ENCODE results near the gene ESR1. TPM values are rescaled to one million over a fixed set of nuclear protein-coding genes. Genes with fewer than 3 reads are reported as not detected.

Gene ESR1
- total RNA-seq, 1 donor from 2014 or later, result not detected

GRCh38 chr6:151847064-151847463 lies 39.6 kb downstream of the ESR1 start:
- H3F3A ChIP-seq (ENCODE audit: low read depth), result no peaks in the 10 kb centered on the region
- Mint-ChIP-seq H3K4me3 (no peak overlapping the region), H3K4me1 (no peaks in the 10 kb centered on the region), H3K27me3 (ENCODE audit: insufficient read depth, low read depth) (no peaks in the 10 kb centered on the region), H3K36me3 (no peaks in the 10 kb centered on the region), H3K27ac (no peak overlapping the region), H3K9me3 (no peaks in the 10 kb centered on the region)
- H3K27me3 ChIP-seq, result no peaks in the 10 kb centered on the region
- H3K27ac ChIP-seq, result no peak overlapping the region
- H3K9me3 ChIP-seq (ENCODE audit: low read depth), result no peaks in the 10 kb centered on the region
- H3K4me2 ChIP-seq, result no peak overlapping the region
- TF ChIP-seq EZH2 (IDR thresholded peaks at IDR 0.05) (no peak), CTCF (IDR thresholded peaks at IDR 0.05) (no peak), EZH2phosphoT487 (IDR thresholded peaks at IDR 0.05) (no peak)
- no peak overlapping the region for H3K9ac ChIP-seq
- no peaks in the 10 kb centered on the region for H3K4me1 ChIP-seq
- no peak overlapping the region for H2AFZ ChIP-seq (replicated peaks)
- peak; percentile 66 for DNase-seq (ENCODE audit: low spot score)
- no peaks in the 10 kb centered on the region for H3K36me3 ChIP-seq
- no peak overlapping the region for H3K4me3 ChIP-seq
- H4K20me1 ChIP-seq (ENCODE audit: low read depth), result no peaks in the 10 kb centered on the region
- H3K79me2 ChIP-seq (ENCODE audit: low read depth), result no peaks in the 10 kb centered on the region

DNA sequence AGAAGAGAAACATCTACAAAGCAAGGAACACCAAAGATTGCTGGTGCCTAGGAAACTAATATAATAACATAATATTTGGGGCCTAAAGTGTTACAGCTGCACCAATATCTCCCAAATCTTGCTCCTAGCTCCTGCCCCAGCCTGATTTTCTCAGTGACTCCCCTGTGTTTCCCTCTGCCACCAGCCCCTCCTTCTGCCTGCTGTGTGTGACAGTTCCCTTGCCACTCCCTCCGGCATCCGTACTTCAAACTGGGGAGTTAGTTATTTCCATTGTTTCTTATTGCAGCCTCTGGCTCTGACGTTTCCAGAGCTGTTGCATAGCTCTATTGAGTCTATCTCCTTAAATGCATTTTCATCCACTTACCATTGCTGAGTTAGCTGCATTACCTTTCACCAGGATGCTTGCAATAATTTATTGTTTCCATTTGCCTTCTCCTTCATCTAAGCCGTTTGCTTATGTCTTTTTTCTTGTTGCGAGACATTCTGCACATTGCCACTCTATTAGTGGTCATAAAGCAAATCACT lies 43.1 kb downstream of the ESR1 start:
- no peaks in the 10 kb centered on the region for H3K9me3 Mint-ChIP-seq
- Histone ChIP-seq H3K36me3 (no peaks in the 10 kb centered on the region), H3K9me3 (ENCODE audit: low read depth) (no peaks in the 10 kb centered on the region), H3K27ac (no peak overlapping the region), H3K79me2 (ENCODE audit: low read depth) (no peaks in the 10 kb centered on the region), H3K4me1 (no peaks in the 10 kb centered on the region), H3K4me3 (no peak overlapping the region), H3K9ac (no peak overlapping the region), H4K20me1 (ENCODE audit: low read depth) (no peaks in the 10 kb centered on the region), H3K27me3 (no peaks in the 10 kb centered on the region), H2AFZ (replicated peaks) (no peak overlapping the region), H3F3A (ENCODE audit: low read depth) (no peaks in the 10 kb centered on the region), H3K4me2 (no peak overlapping the region)
- no peak for DNase-seq (ENCODE audit: low spot score)
- H3K4me1 Mint-ChIP-seq, result no peaks in the 10 kb centered on the region
- no peak overlapping the region for H3K27ac Mint-ChIP-seq
- H3K27me3 Mint-ChIP-seq (ENCODE audit: insufficient read depth, low read depth), result no peaks in the 10 kb centered on the region
- H3K4me3 Mint-ChIP-seq, result no peak overlapping the region
- TF ChIP-seq EZH2phosphoT487 (IDR thresholded peaks at IDR 0.05), result no peak
- TF ChIP-seq CTCF (IDR thresholded peaks at IDR 0.05), result no peak
- no peak for TF ChIP-seq EZH2 (IDR thresholded peaks at IDR 0.05)
- H3K36me3 Mint-ChIP-seq, result no peaks in the 10 kb centered on the region

GRCh38 chr6:151858294-151858693 lies 50.8 kb downstream of the ESR1 start:
- H3K27ac ChIP-seq, result no peak overlapping the region
- no peaks in the 10 kb centered on the region for H3K4me1 ChIP-seq
- H3K4me2 ChIP-seq, result no peak overlapping the region
- H3K4me3 Mint-ChIP-seq, result no peak overlapping the region
- no peak overlapping the region for H3K27ac Mint-ChIP-seq
- H3K9ac ChIP-seq, result no peak overlapping the region
- no peaks in the 10 kb centered on the region for H3K9me3 Mint-ChIP-seq
- H3K4me1 Mint-ChIP-seq, result no peaks in the 10 kb centered on the region
- DNase-seq (ENCODE audit: low spot score), result no peak
- no peaks in the 10 kb centered on the region for H3K27me3 ChIP-seq
- no peak overlapping the region for H2AFZ ChIP-seq (replicated peaks)
- H3K27me3 Mint-ChIP-seq (ENCODE audit: insufficient read depth, low read depth), result no peaks in the 10 kb centered on the region
- no peaks in the 10 kb centered on the region for H3K79me2 ChIP-seq (ENCODE audit: low read depth)
- no peaks in the 10 kb centered on the region for H4K20me1 ChIP-seq (ENCODE audit: low read depth)
- H3F3A ChIP-seq (ENCODE audit: low read depth), result no peaks in the 10 kb centered on the region
- H3K9me3 ChIP-seq (ENCODE audit: low read depth), result no peaks in the 10 kb centered on the region
- TF ChIP-seq EZH2 (IDR thresholded peaks at IDR 0.05), result no peak
- no peak for TF ChIP-seq CTCF (IDR thresholded peaks at IDR 0.05)
- no peak for TF ChIP-seq EZH2phosphoT487 (IDR thresholded peaks at IDR 0.05)
- H3K4me3 ChIP-seq, result no peak overlapping the region
- no peaks in the 10 kb centered on the region for H3K36me3 ChIP-seq
- H3K36me3 Mint-ChIP-seq, result no peaks in the 10 kb centered on the region
